Keratinocyte (primary cell): ENCODE data around the gene DDIT3. TPM values are rescaled to one million over a fixed set of nuclear protein-coding genes. Genes with fewer than 3 reads are reported as not detected.
"Not testable (repeated sequence)": the region's sequence is repeated elsewhere in the genome, so short reads cannot be mapped to it uniquely, and the experiment has no call there.

ENCODE experiments used
- DNase-seq: peaks from one replicate; pipeline ENCODE4 v3.0.0-alpha.2; 2011; ENCODE audit warnings: low read depth, missing footprints, low spot score
- FAIRE-seq: peaks from 2 replicates; lab custom pipeline; 2011; peaks lifted over from hg19 to GRCh38; lab: Jason Lieb, UNC
- H2AFZ ChIP-seq: 2 replicates; pipeline ENCODE4 v1.6.0; 2012; ENCODE audit warnings: low read length, control low read depth, inconsistent platforms; ENCODE audit not compliant: control insufficient read depth
- H3K27ac ChIP-seq: 2 replicates; pipeline ENCODE4 v1.5.1; 2011; ENCODE audit warnings: low read length; ENCODE audit not compliant: control insufficient read depth, insufficient read depth
- H3K27me3 ChIP-seq: 3 replicates; pipeline ENCODE4 v1.6.0; 2011; ENCODE audit warnings: low read length; ENCODE audit not compliant: control insufficient read depth, insufficient read depth; ENCODE audit errors: extremely low read depth
- H3K36me3 ChIP-seq, 2 experiments: 2 replicates in 1 of 2; 3 replicates in 1 of 2; pipeline ENCODE4 v1.5.1; 2011; ENCODE audit warnings: low read length in 2 of 2, mild to moderate bottlenecking in 1 of 2; ENCODE audit not compliant: control insufficient read depth in 2 of 2, insufficient read depth in 2 of 2; ENCODE audit errors: extremely low read depth in 1 of 2
- H3K4me1 ChIP-seq: 3 replicates; pipeline ENCODE4 v1.5.1; 2011; ENCODE audit warnings: low read length; ENCODE audit not compliant: control insufficient read depth, insufficient read depth; ENCODE audit errors: extremely low read depth
- H3K4me2 ChIP-seq: 3 replicates; pipeline ENCODE4 v1.6.0; 2011; ENCODE audit warnings: low read depth, low read length; ENCODE audit not compliant: control insufficient read depth, insufficient read depth; ENCODE audit errors: extremely low read depth
- H3K4me3 ChIP-seq, 3 experiments: fragments of 200-600 bp in 1 of 3; sonication (generic) in 1 of 3; 2 replicates in 2 of 3; 3 replicates in 1 of 3; pipeline ENCODE4 v1.5.1; 2011 to 2016; ENCODE audit warnings: low read length in 3 of 3, mild to moderate bottlenecking in 3 of 3, control low read depth in 2 of 3, inconsistent platforms in 1 of 3, low read depth in 1 of 3, mixed read lengths in 1 of 3, mixed run types in 1 of 3, moderate library complexity in 1 of 3; ENCODE audit not compliant: control insufficient read depth in 2 of 3, insufficient read depth in 2 of 3; ENCODE audit errors: extremely low read depth in 1 of 3
- H3K79me2 ChIP-seq: 2 replicates; pipeline ENCODE4 v1.6.0; 2012; ENCODE audit warnings: low read length; ENCODE audit not compliant: control insufficient read depth, insufficient read depth
- H3K9ac ChIP-seq: 3 replicates; pipeline ENCODE4 v1.6.0; 2011; ENCODE audit warnings: low read length; ENCODE audit not compliant: control insufficient read depth, insufficient read depth; ENCODE audit errors: extremely low read depth
- H3K9me1 ChIP-seq: 3 replicates; pipeline ENCODE4 v1.6.0; 2011; ENCODE audit warnings: low read length; ENCODE audit not compliant: control insufficient read depth, insufficient read depth; ENCODE audit errors: extremely low read depth
- H3K9me3 ChIP-seq: 2 replicates; pipeline ENCODE4 v1.5.1; 2012; ENCODE audit warnings: low read depth, low read length; ENCODE audit not compliant: control insufficient read depth
- H4K20me1 ChIP-seq: 3 replicates; pipeline ENCODE4 v1.6.0; 2011; ENCODE audit warnings: low read length; ENCODE audit not compliant: control insufficient read depth, insufficient read depth; ENCODE audit errors: extremely low read depth
- CTCF ChIP-seq, 3 experiments: IDR thresholded peaks in 1 of 3; conservative IDR thresholded peaks in 1 of 3; optimal IDR thresholded peaks in 1 of 3; 2 replicates in 2 of 3; 3 replicates in 1 of 3; pipeline versions ENCODE3 to v1.5.1; 2011; ENCODE audit warnings: low read length in 3 of 3, mild to moderate bottlenecking in 3 of 3, moderate library complexity in 2 of 3, control low read depth in 1 of 3, inconsistent platforms in 1 of 3; ENCODE audit not compliant: insufficient read depth in 2 of 3; ENCODE audit errors: extremely low read depth in 1 of 3
- EZH2 ChIP-seq: IDR thresholded peaks from one replicate; pipeline ENCODE4 v1.6.1; 2012; ENCODE audit warnings: inconsistent platforms, mild to moderate bottlenecking, low read length, moderate library complexity
- dilution Hi-C: fragments of 300-500 bp; cut with MboI; formaldehyde crosslinking; loops from one replicate; pipeline ENCODE4 v1.7.0; 2020; ENCODE audit warnings: low sequenced_read_pairs; ENCODE audit not compliant: extremely low pct_ligation_motif_present
- polyA plus RNA-seq, 5 experiments: library from polyadenylated mRNA; depleted of rRNA in 3 of 5; stranded (reverse) in 3 of 5; stranded (forward) in 1 of 5; unstranded in 1 of 5; fragments of >200 nt; gene quantifications; 1 replicate in 1 of 5; 2 replicates in 3 of 5; 3 replicates in 1 of 5; pipeline versions ENCODE4 v1.2.1 to v1.2.3, GENCODE V29; 2011 to 2012; ENCODE audit warnings: missing spikeins in 2 of 5, low read depth in 1 of 5, low replicate concordance in 1 of 5

The DDIT3 gene
- polyA plus RNA-seq, 1 donor (not counting 4 experiments of a cell fraction or from before 2014, with no cell fraction given) = 25.6 TPM

DNA sequence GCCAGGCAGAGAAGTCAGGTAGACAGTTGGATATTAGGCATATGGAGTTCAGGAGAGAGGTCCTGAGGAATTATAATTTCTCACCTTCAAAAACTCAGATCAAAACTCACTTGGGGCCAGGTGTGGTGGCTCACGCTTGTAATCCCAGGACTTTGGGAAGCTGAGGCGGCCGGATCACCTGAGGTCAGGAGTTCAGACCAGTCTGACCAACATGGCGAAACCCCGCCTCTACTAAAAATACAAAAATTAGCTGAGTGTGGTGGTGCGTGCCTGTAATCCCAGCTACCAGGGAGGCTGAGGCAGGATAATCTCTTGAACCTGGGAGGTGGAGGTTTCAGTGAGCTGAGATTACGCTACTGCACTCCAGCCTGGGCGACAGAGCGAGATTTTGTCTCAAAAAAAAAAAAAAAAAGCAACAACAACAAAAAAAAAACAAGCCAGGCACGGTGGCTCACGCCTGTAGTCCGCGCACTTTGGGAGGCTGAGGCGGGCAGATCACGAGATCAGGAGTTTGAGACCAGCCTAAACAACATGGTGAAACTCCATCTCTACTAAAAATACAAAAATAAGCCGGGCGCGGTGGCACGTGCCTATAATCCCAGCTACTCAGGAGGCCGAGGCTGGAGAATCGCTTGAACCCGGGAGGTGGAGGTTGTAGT, 17.9 kb downstream of the DDIT3 start:
- H3K79me2 ChIP-seq, H3K4me2 ChIP-seq, H3K9me3 ChIP-seq, dilution Hi-C loops, H2AFZ ChIP-seq, H3K27ac ChIP-seq, H3K4me3 ChIP-seq, H3K27me3 ChIP-seq, H4K20me1 ChIP-seq, FAIRE-seq, H3K9ac ChIP-seq, H3K9me1 ChIP-seq, DNase-seq, H3K4me1 ChIP-seq: not testable (repeated sequence)
- H3K36me3 ChIP-seq = peaks cover 29 to 54% of the 10 kb centered on the region in 2 experiments

DNA sequence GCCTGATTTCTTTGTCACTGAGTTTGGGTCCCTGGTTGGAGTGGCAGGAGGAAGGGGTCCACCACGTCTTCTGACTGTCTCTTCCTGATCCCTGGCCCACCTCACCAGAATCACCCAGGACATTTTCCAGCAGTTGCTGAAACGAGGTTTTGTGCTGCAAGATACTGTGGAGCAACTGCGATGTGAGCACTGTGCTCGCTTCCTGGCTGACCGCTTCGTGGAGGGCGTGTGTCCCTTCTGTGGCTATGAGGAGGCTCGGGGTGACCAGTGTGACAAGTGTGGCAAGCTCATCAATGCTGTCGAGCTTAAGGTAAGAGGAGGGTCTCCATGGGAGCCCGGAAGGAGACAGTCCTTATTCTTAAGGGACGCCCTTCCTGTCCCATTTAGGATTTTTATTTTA, 20.1 kb downstream of the DDIT3 start:
- peaks cover 28 to 53% of the 10 kb centered on the region in 2 experiments for H3K36me3 ChIP-seq
- no peak for FAIRE-seq
- no peaks in the 10 kb centered on the region for H4K20me1 ChIP-seq

More for the DNA sequence above, 20.1 kb downstream of the DDIT3 start:
- Histone ChIP-seq H3K9me1 (no peaks in the 10 kb centered on the region), H3K79me2 (no peaks in the 10 kb centered on the region), H2AFZ (no peak overlapping the region), H3K27ac (no peak overlapping the region), H3K9ac (no peak overlapping the region), H3K27me3 (no peaks in the 10 kb centered on the region), H3K9me3 (no peaks in the 10 kb centered on the region), H3K4me3 (no peak overlapping the region), H3K4me1 (no peaks in the 10 kb centered on the region), H3K4me2 (no peak overlapping the region)
- DNase-seq = no peak
- no peak for TF ChIP-seq CTCF (optimal IDR thresholded peaks at IDR 0.05 in 1 of 3, IDR thresholded peaks at IDR 0.05 in 1 of 3, conservative IDR thresholded peaks at IDR 0.05 in 1 of 3; ENCODE audit: extremely low read depth in 1 of 3, insufficient read depth in 2 of 3, low read length in 3 of 3)
- no peak for TF ChIP-seq EZH2
- dilution Hi-C loops = no loop called here
